GM06990 (cell line): ENCODE results near the gene MRPL53.

ENCODE experiments used
- DNase-seq: peaks from one replicate; pipeline ENCODE4 v3.0.0-alpha.2; 2011; ENCODE audit not compliant: insufficient read length; ENCODE audit errors: extremely low read depth
- H3K27me3 ChIP-seq: replicated peaks from 2 replicates; pipeline ENCODE4 v1.6.0; 2011; ENCODE audit warnings: low read length; ENCODE audit not compliant: control insufficient read depth, insufficient read depth
- H3K36me3 ChIP-seq: 2 replicates; pipeline ENCODE4 v1.5.1; 2011; ENCODE audit warnings: low read length; ENCODE audit not compliant: control insufficient read depth, insufficient read depth
- H3K4me3 ChIP-seq: replicated peaks from 2 replicates; pipeline ENCODE4 v1.5.1; 2011; ENCODE audit warnings: low read depth, mild to moderate bottlenecking, control low read depth, low read length
- TF ChIP-seq, protein P1 (sequence below): IDR thresholded peaks from 2 replicates; pipeline ENCODE4 v1.5.1; 2011; ENCODE audit warnings: low read length, control low read depth, mild to moderate bottlenecking, inconsistent platforms; ENCODE audit not compliant: insufficient read depth, poor library complexity, severe bottlenecking

MRPL53 gene

DNA sequence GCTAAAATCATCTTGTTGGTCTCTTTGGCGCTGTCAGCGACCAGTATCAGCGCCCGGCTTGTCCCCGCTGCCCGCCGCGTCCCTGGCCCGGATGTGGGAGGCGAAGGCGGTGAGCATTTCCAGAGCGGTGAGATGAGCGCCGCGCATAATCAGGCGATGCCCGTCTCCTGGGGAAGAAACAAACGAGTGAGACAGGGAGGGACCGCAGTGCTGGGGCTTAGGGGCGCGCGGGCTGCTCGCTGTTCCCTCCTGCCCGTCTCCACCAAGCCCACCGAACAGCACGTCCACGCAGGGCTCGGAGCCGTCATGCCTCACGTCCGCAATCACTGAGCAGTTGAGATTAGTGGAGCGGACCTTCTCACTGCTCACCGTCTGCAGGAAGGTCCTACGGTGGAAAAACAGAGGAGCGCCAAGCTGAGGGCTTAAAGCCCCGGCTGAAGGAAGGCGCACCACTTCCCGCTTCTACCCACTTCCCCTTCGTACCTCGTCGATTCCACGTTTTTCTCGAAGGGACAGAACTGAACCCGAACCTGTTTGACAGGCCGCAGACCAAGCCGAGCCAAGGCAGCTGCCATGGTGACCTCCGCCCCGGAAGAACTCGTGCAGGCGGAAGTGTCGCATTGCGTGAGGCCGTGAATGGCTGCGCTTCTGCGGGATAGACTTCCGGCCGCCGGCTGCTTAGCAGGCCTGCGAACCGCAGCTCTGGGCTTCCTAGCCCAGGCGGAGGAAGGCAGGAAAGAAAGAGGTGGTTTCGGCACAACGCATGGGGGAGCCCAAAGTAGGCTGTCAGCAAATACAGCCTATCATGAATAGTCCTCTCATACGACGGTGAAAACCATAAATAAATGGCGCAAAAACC lies at the start of gene MRPL53:
TSS of gene MRPL53 (minus strand) at position 595 of the 859 bp plus-strand sequence. CDS start at position 575, 20 bp downstream.
- peaks cover 6% of the 10 kb centered on the region for H3K36me3 ChIP-seq
- peak within 1 kb of the TSS; percentile 93 for H3K4me3 ChIP-seq
- H3K27me3 ChIP-seq, result no peaks in the 10 kb centered on the region
- peak; percentile 93 for DNase-seq
- TF ChIP-seq, protein P1, sequence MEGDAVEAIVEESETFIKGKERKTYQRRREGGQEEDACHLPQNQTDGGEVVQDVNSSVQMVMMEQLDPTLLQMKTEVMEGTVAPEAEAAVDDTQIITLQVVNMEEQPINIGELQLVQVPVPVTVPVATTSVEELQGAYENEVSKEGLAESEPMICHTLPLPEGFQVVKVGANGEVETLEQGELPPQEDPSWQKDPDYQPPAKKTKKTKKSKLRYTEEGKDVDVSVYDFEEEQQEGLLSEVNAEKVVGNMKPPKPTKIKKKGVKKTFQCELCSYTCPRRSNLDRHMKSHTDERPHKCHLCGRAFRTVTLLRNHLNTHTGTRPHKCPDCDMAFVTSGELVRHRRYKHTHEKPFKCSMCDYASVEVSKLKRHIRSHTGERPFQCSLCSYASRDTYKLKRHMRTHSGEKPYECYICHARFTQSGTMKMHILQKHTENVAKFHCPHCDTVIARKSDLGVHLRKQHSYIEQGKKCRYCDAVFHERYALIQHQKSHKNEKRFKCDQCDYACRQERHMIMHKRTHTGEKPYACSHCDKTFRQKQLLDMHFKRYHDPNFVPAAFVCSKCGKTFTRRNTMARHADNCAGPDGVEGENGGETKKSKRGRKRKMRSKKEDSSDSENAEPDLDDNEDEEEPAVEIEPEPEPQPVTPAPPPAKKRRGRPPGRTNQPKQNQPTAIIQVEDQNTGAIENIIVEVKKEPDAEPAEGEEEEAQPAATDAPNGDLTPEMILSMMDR, result no peak

DNA sequence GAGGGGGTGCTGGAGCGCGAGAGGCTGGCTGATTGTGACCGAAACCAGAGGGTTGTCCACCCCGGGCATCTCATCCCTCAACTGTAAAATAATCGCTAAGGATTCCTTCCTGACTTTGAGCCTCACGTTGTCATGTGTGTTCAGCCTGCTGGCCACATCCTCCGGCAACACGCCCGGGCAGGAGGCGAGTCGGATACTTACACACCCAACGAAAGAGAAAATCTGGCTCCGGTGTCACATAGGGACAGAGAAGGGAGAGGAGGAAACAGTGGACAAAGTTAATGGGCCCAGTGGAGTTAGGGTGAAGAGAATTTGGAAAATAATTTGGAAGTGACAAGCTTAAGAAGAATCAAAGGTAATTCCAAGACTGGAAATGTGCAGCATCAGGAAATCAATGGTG lies 44.2 kb upstream of the MRPL53 start:
- Histone ChIP-seq H3K36me3 (no peaks in the 10 kb centered on the region), H3K4me3 (no peak overlapping the region), H3K27me3 (peaks cover 2% of the 10 kb centered on the region; the same call in 1 of the 2 replicates)
- TF ChIP-seq, protein P1, result no peak
- no peak for DNase-seq

DNA sequence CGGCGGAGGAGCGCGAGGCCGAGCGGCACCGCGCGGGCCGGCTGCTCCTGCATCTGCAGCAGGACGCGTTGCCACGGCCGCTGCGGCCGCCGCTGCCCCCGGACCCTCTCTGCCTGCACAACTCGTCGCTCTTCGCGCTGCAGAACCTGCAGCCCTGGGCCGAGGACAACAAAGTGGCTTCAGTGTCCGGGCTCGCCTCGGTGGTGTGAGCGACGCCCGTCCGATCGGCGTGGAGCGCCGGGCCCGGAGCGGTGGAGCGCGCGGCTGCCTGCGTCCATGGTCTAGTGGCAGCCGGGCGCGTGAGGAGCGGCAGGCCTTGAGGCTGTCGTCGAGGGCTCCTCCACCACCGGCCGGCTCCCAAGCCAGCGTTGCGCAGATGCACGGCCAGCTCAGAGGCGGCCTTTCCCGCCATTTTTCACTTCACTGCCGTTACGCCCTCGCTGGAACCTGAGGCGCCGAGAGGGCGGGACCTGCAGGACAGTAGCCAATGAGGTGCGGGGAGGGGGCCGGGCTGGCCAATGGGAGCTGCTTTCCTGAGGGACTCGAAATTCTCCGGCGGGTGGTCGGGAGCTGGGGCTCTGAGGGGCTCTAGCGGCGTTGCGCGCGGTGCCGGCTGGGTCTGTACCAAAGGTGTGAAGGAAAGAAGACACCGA lies 43.6 kb upstream of the MRPL53 start:
- H3K4me3 ChIP-seq, result 0 out of 2 replicates have a peak overlapping the region, but pooled peaks have one; percentile 8
- no peaks in the 10 kb centered on the region for H3K36me3 ChIP-seq
- peak; percentile 71 for DNase-seq
- TF ChIP-seq, protein P1, result no peak
- H3K27me3 ChIP-seq, result peaks cover 2% of the 10 kb centered on the region; the same call in 1 of the 2 replicates

DNA sequence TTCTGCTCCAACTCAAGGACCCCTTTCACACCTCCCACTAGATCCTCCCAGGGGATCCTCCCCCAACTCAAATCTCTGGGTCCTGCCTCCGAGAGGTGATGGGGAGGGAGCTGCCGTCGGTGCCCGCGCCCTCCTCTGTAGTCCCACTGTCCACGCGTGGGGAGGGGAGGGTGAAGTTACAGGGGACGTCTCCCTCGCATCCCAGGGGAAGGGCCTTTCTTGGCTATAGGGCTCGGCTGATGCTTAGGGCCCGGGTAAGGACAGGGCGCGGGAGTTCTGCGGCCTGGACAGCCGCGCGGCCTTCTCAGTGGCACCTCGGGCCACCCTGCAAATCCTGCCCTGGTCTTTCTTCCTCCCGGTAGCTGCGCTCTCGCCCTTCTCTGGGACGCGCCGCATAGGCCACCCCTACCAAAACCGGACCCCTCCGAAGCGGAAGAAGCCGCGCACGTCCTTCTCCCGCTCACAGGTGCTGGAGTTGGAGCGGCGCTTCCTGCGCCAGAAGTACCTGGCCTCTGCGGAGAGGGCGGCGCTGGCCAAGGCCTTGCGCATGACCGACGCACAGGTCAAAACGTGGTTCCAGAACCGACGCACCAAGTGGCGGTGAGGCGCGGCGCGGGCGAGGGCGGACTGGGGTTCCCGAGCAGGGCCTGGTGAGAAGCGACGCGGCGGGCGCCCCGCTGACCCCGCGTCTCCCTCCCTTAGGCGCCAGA lies 42.9 kb upstream of the MRPL53 start:
- peak; percentile 37 for DNase-seq
- peaks cover 2% of the 10 kb centered on the region; the same call in 1 of the 2 replicates for H3K27me3 ChIP-seq
- TF ChIP-seq, protein P1, result no peak
- H3K36me3 ChIP-seq, result no peaks in the 10 kb centered on the region
- no peak overlapping the region for H3K4me3 ChIP-seq

DNA sequence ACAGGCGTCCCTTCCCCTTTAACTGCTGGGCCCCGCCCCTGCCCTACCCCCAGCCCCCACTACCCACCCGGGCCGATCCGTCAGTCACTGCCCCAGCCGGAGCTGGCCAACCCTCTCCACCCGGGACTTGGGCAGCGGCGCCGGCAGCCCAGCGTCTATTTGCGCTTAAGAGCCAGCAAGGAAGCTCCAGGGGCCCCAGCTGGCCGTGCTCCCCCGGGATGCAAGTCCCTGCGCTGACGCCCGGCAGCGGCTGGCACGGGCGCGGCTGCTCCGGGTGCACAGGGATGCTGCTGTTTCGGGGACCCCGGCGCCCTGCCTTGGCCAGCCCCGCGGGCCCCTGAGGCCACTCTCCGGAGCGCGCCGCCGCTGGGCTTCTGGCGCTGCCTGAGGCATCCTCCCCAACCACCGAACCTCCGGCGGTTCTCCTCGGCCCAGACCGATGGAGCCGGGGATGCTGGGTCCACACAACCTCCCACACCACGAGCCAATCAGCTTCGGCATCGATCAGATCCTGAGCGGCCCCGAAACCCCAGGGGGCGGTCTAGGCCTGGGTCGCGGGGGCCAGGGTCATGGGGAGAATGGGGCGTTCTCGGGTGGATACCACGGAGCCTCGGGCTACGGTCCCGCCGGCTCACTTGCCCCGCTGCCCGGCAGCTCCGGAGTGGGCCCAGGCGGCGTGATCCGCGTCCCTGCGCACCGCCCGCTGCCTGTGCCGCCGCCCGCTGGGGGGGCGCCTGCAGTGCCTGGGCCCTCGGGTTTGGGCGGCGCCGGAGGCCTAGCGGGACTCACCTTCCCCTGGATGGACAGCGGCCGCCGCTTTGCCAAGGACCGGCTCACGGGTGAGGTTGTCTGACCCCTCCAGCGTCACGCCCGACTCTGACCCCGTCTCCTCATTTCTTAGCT lies 42.1 kb upstream of the MRPL53 start, which contains the start of gene TLX2:
TSS of gene TLX2 (plus strand) at position 83 of the 903 bp plus-strand sequence. CDS start at position 440, 357 bp downstream.
- no peaks in the 10 kb centered on the region for H3K36me3 ChIP-seq
- no peak for DNase-seq
- TF ChIP-seq, protein P1, result peak; percentile 12
- H3K4me3 ChIP-seq, result peak within 1 kb of the TSS; percentile 46
- peaks cover 2% of the 10 kb centered on the region; the same call in 1 of the 2 replicates for H3K27me3 ChIP-seq
